Karpas-422 (cell line): ENCODE measurements around the gene LYSMD1. TPM values are rescaled to one million over a fixed set of nuclear protein-coding genes. Genes with fewer than 3 reads are reported as not detected.

Source experiments
- DNase-seq: peaks from one replicate; pipeline ENCODE4 v3.0.0-alpha.2; 2015
- H2AFZ ChIP-seq: fragments of 200-600 bp; sonication (generic); 2 replicates; pipeline ENCODE4 v1.6.1; 2014; ENCODE audit warnings: antibody characterized with exemption, low read length, mixed read lengths
- H3K27ac ChIP-seq: fragments of 200-600 bp; sonication (generic); 2 replicates; pipeline ENCODE4 v1.5.1; 2014; ENCODE audit warnings: mild to moderate bottlenecking, low read length, moderate library complexity
- H3K27me3 ChIP-seq: fragments of 200-600 bp; sonication (generic); 2 replicates; pipeline ENCODE4 v1.6.1; 2014; ENCODE audit warnings: low read length, mixed read lengths
- H3K36me3 ChIP-seq: fragments of 200-600 bp; sonication (generic); 2 replicates; pipeline ENCODE4 v1.6.1; 2014; ENCODE audit warnings: low read length, mixed read lengths; ENCODE audit not compliant: insufficient read depth
- H3K4me1 ChIP-seq: fragments of 200-600 bp; sonication (generic); 2 replicates; pipeline ENCODE4 v1.6.1; 2014; ENCODE audit warnings: mild to moderate bottlenecking, low read length, mixed read lengths
- H3K4me2 ChIP-seq: fragments of 200-600 bp; sonication (generic); 2 replicates; pipeline ENCODE4 v1.6.1; 2014; ENCODE audit warnings: low read length, low read depth, mild to moderate bottlenecking; ENCODE audit not compliant: poor library complexity, severe bottlenecking
- H3K4me3 ChIP-seq: fragments of 200-600 bp; sonication (generic); 2 replicates; pipeline ENCODE4 v1.5.1; 2014; ENCODE audit warnings: mild to moderate bottlenecking, antibody characterized with exemption, low read length, mixed read lengths
- H3K79me2 ChIP-seq: fragments of 200-600 bp; sonication (generic); 2 replicates; pipeline ENCODE4 v1.6.1; 2014; ENCODE audit warnings: mild to moderate bottlenecking, low read length, mixed read lengths
- H3K9ac ChIP-seq: fragments of 200-600 bp; sonication (generic); 2 replicates; pipeline ENCODE4 v1.6.0; 2014; ENCODE audit warnings: low read length
- H3K9me2 ChIP-seq: fragments of 200-600 bp; sonication (generic), shearing (Covaris generic); replicated peaks from 2 replicates; pipeline ENCODE4 v1.6.0; 2014; ENCODE audit warnings: mild to moderate bottlenecking, low read length, moderate library complexity; ENCODE audit not compliant: insufficient read depth
- H3K9me3 ChIP-seq: fragments of 300-700, 200-600 bp; sonication (generic); 2 replicates; pipeline ENCODE4 v1.6.1; 2014; ENCODE audit warnings: low read length, mixed read lengths
- H4K20me1 ChIP-seq: fragments of 200-600 bp; sonication (generic); 2 replicates; pipeline ENCODE4 v1.6.1; 2014; ENCODE audit warnings: mild to moderate bottlenecking, antibody characterized with exemption, low read length, low read depth; ENCODE audit not compliant: insufficient read depth
- total RNA-seq: library from RNA; depleted of rRNA; stranded (reverse); fragments of >200 nt; shearing (Covaris generic); gene quantifications from 2 replicates; pipeline ENCODE4 v1.2.3, GENCODE V29; 2014; ENCODE audit warnings: low replicate concordance

The LYSMD1 gene
- total RNA-seq, 1 experiment from 2014 or later, result 2.1 TPM

- Histone ChIP-seq H2AFZ (peak overlapping the region; percentile 85), H3K9me3 (no peaks in the 10 kb centered on the region), H3K9me2 (no peaks in the 10 kb centered on the region), H3K4me3 (peak overlapping the region; percentile 72), H4K20me1 (no peaks in the 10 kb centered on the region), H3K9ac (peak overlapping the region; percentile 77), H3K36me3 (no peaks in the 10 kb centered on the region), H3K79me2 (no peaks in the 10 kb centered on the region), H3K4me1 (peaks cover 36% of the 10 kb centered on the region), H3K27me3 (no peaks in the 10 kb centered on the region), H3K4me2 (peak overlapping the region; percentile 89), H3K27ac (no peak overlapping the region)
- no peak for DNase-seq
Measured at GRCh38 chr1:151147132-151147503, 18.6 kb downstream of the LYSMD1 start.

GRCh38 chr1:151146412-151147131 lies 19.1 kb downstream of the LYSMD1 start, which contains the start of gene SEMA6C:
TSS of gene SEMA6C (minus strand) at chr1:151146631. CDS start at chr1:151142621, 4,010 bp downstream.
- no peaks in the 10 kb centered on the region for H3K9me2 ChIP-seq
- H3K9me3 ChIP-seq, result no peaks in the 10 kb centered on the region
- peaks cover 36% of the 10 kb centered on the region for H3K4me1 ChIP-seq
- H4K20me1 ChIP-seq, result no peaks in the 10 kb centered on the region
- H3K36me3 ChIP-seq, result no peaks in the 10 kb centered on the region
- peak within 1 kb of the TSS; percentile 85 for H2AFZ ChIP-seq
- H3K79me2 ChIP-seq, result no peaks in the 10 kb centered on the region
- DNase-seq, result peak; percentile 94
- H3K4me2 ChIP-seq, result peak within 1 kb of the TSS; percentile 89
- H3K27me3 ChIP-seq, result no peaks in the 10 kb centered on the region
- peak within 1 kb of the TSS; percentile 77 for H3K9ac ChIP-seq
- H3K27ac ChIP-seq, result no peak within 1 kb of the TSS
- H3K4me3 ChIP-seq, result peak within 1 kb of the TSS; percentile 72

- no peaks in the 10 kb centered on the region for H3K79me2 ChIP-seq
- DNase-seq, result no peak
- H2AFZ ChIP-seq, result peak overlapping the region; percentile 81
- peak overlapping the region; percentile 64 for H3K9ac ChIP-seq
- H3K4me2 ChIP-seq, result peak overlapping the region; percentile 89
- no peaks in the 10 kb centered on the region for H3K27me3 ChIP-seq
- H3K27ac ChIP-seq, result no peak overlapping the region
- H3K9me3 ChIP-seq, result no peaks in the 10 kb centered on the region
- peaks cover 36% of the 10 kb centered on the region for H3K4me1 ChIP-seq
- no peaks in the 10 kb centered on the region for H3K9me2 ChIP-seq
- no peaks in the 10 kb centered on the region for H3K36me3 ChIP-seq
- no peaks in the 10 kb centered on the region for H4K20me1 ChIP-seq
- peak overlapping the region; percentile 72 for H3K4me3 ChIP-seq
Measured at GRCh38 chr1:151146072-151146411, 19.7 kb downstream of the LYSMD1 start.

- Histone ChIP-seq H3K4me1 (peaks cover 36% of the 10 kb centered on the region), H3K9me2 (no peaks in the 10 kb centered on the region), H3K9ac (no peak overlapping the region), H4K20me1 (no peaks in the 10 kb centered on the region), H3K27me3 (no peaks in the 10 kb centered on the region), H3K27ac (no peak overlapping the region), H2AFZ (no peak overlapping the region), H3K9me3 (no peaks in the 10 kb centered on the region), H3K36me3 (no peaks in the 10 kb centered on the region), H3K4me2 (peak overlapping the region; percentile 89), H3K79me2 (no peaks in the 10 kb centered on the region), H3K4me3 (peak overlapping the region; percentile 72; the same call in 1 of the 2 replicates)
- DNase-seq, result no peak
Measured at GRCh38 chr1:151145304-151146071, 20.2 kb downstream of the LYSMD1 start.

- Histone ChIP-seq H3K9me2 (no peaks in the 10 kb centered on the region), H4K20me1 (no peaks in the 10 kb centered on the region), H3K27me3 (no peaks in the 10 kb centered on the region), H2AFZ (no peak overlapping the region), H3K9me3 (no peaks in the 10 kb centered on the region), H3K4me3 (no peak overlapping the region), H3K4me2 (peak overlapping the region; percentile 27), H3K27ac (no peak overlapping the region), H3K4me1 (peaks cover 36% of the 10 kb centered on the region), H3K9ac (peak overlapping the region; percentile 21; the same call in 1 of the 2 replicates), H3K36me3 (no peaks in the 10 kb centered on the region), H3K79me2 (no peaks in the 10 kb centered on the region)
- DNase-seq, result peak; percentile 61
Measured at GRCh38 chr1:151144474-151145303, 21.0 kb downstream of the LYSMD1 start.

GRCh38 chr1:151143986-151144385 lies 21.7 kb downstream of the LYSMD1 start:
- H3K9me3 ChIP-seq, result no peaks in the 10 kb centered on the region
- peaks cover 36% of the 10 kb centered on the region for H3K4me1 ChIP-seq
- peak overlapping the region; percentile 27 for H3K4me2 ChIP-seq

GRCh38 chr1:151143057-151143435 lies 22.7 kb downstream of the LYSMD1 start:
- Histone ChIP-seq H2AFZ (no peak overlapping the region), H3K9ac (no peak overlapping the region)

More at GRCh38 chr1:151143986-151144385, 21.7 kb downstream of the LYSMD1 start:
- Histone ChIP-seq H2AFZ (no peak overlapping the region), H3K27ac (no peak overlapping the region), H3K79me2 (no peaks in the 10 kb centered on the region), H3K9ac (no peak overlapping the region), H4K20me1 (no peaks in the 10 kb centered on the region), H3K36me3 (no peaks in the 10 kb centered on the region), H3K9me2 (no peaks in the 10 kb centered on the region), H3K27me3 (no peaks in the 10 kb centered on the region), H3K4me3 (no peak overlapping the region)
- no peak for DNase-seq

More at GRCh38 chr1:151143057-151143435, 22.7 kb downstream of the LYSMD1 start:
- no peaks in the 10 kb centered on the region for H3K36me3 ChIP-seq
- H3K4me2 ChIP-seq, result no peak overlapping the region
- peaks cover 36% of the 10 kb centered on the region for H3K4me1 ChIP-seq
- no peak for DNase-seq
- no peaks in the 10 kb centered on the region for H3K27me3 ChIP-seq
- H3K4me3 ChIP-seq, result no peak overlapping the region
- H3K9me2 ChIP-seq, result no peaks in the 10 kb centered on the region
- H3K9me3 ChIP-seq, result no peaks in the 10 kb centered on the region
- no peaks in the 10 kb centered on the region for H3K79me2 ChIP-seq
- H3K27ac ChIP-seq, result no peak overlapping the region
- no peaks in the 10 kb centered on the region for H4K20me1 ChIP-seq
